GM19468 (cell line): Measurements from ENCODE around the gene NDFIP1.

Source experiments
- ATAC-seq: cut with Tn5 transposase; IDR thresholded peaks from one replicate; pipeline ENCODE4 v1.9.1; 2021; ENCODE audit warnings: mild to moderate bottlenecking, moderate library complexity, moderate number of reproducible peaks; ENCODE audit not compliant: unreplicated experiment; ENCODE audit errors: extremely low read depth

Gene NDFIP1

DNA sequence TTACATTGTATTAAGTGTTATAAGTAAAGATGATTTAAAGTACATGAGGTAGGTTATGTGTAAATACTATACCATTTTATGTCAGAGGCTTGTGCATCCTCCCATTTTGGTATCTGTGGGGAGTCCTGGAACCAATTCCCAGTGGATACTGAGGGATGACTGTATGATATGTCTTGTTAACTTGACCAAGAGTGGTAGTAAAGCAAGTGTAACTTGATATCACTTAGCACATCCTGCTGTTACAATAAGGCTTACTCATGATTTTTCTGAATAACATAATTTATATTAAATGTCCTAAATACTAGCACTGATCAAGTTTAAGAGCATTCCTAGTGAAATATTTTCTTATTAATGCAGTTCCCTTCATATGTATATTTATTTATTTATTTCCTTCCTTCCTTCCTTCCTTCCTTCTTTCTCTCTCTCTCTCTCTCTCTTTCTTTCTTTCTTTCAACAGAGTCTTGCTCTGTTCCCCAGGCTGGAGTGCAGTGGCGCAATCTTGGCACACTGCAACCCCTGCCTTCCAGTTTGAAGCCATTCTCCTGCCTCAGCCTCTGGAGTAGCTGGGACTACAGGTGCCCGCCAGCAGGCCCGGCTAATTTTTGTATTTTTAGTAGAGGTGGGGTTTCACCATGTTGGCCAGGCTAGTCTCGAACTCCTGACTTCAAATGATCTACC lies 7.5 kb downstream of the NDFIP1 start:
- no peak for ATAC-seq

DNA sequence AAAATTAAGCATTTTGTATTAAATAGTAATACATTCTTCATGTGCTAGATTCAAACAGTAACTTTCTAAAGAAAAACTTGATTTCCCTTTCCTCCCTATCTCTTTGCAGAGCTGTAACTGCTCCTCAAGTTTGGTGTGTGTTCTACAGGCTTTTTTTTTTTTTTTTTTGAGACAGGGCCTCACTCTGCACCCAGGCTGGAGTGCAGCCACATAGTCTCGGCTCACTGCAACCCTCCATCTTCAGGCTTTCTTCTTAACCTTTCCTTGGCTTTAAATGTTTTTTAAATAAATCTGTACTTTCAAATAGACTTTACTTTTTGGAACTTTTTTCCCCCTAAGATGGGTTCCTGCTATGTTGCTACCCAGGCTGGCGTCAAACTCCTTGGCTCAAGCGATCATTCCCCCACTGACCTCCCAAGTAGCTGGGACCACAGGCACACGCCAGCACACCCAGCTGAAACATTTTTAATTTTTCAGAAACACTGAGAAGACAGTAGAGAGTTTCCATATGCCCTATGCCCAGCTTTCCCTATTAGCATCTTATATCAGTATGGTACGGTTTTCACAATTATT lies 9.1 kb downstream of the NDFIP1 start:
- ATAC-seq, result no peak

DNA sequence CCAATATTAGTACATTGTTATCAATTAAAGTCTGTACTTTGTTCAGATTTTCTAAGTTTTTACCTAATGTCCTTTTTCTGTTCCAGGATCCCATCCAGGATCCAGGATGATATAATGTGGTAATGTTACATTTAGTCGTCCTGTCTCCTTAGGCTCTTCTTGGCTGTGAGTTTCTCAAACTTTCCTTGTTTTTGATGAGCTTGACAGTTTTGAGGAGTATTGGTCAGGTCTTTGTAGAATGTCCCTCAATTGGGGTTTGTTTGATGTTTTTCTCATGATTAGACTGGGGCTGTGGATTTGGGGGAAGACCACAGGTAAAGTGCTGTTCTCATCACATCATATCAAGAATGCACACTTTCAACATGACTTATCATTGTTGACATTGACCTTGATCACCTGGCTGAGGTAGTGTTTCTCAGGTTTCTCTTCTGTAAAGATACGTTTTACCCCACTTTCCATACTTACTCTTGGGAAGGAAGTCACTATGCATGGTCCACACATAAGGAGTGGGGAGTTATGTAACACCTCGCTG lies 9.6 kb downstream of the NDFIP1 start:
- no peak for ATAC-seq

DNA sequence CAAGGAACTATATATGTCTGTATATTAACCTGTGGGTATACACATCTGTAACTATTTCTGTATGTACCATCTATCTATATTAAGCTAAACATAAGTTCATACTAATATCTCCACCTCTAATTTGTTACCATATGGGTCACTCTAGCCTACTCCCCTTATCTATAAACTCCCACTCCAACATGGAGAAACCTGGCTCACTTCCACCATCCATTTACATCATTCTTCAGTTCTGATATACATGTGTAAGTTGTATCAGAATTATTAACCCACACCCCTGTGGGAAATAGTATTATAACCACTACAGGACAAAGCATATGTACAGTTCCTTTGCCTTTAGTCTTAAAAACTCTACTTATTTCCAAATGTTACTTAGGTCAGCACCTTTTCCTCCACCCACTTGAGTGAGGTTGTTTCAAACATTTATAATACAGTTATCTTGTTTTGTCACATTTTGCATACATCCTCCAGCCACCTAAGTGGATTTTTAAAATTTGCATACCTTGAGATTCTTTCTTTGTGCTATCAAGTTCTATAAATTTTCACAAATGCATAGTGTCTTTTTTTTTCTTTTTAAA lies 10.6 kb downstream of the NDFIP1 start:
- no peak for ATAC-seq

DNA sequence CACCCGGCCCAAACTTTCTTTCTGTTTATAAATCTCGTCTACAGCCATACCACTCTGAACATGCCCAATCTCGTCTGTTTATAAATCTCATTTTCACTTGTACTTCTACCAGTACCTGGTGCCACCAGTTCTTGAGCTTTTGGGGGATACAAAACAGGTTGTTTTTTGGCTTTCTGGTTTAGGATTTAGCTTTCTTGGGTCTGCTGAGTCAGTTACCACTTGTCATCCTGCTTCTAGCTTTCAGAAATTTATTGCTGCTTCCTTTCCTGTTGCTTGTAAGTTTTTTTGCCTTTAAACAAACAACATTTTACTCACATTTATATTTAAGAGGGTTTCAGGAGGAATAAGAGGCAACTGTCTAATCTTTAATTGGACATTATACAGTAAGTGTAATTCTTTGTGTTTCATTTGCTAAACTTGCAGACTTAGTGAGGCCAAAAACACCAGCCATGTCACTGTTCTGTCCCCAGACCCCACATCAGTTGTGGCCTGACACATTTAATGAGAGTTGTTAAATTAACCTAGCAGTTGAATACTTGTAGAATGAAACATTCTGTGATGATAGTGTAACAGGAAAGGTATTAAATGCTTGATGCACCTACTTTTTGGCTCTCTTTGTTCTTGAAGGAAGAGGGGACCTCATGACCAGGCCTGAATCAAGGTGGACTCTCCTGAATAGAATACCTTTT lies 11.8 kb downstream of the NDFIP1 start:
- no peak for ATAC-seq

DNA sequence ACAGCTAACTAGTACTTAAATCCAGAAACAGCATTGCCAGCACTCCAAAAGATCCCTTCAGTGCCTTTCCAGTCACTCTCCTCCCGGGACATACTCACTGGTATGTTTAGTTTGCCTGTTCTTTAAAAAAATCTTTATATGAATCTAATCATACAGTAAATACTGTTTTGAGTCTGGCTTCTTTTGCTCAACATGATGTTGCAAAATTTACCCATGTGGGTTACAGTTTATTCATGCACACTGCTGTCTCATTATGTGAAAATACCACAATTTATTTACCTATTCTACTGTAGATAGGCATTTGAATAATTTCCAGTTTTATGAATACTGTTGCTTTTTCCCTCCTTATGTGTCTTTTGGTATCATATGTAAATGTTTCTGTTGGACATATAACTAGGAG lies 13.5 kb downstream of the NDFIP1 start:
- ATAC-seq, result no peak

DNA sequence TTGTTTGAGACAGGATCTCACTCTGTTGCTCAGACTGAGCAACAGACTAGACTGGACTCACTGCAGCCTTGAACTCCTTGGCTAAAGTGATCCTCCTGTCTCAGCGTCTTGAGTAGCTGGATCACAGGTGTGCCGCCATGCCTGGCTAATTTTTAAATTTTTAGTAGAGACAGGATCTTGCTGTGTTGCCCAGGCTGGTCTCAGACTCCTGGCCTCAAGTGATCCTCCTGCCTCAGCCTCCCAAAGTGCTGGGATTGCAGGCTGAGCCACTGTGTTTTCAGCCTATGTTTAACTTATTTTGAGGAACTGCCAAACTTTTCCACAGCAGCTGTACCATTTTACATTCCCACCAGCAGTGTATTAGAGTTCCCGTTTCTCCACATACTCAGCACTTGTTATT lies 16.8 kb downstream of the NDFIP1 start:
- ATAC-seq, result no peak

DNA sequence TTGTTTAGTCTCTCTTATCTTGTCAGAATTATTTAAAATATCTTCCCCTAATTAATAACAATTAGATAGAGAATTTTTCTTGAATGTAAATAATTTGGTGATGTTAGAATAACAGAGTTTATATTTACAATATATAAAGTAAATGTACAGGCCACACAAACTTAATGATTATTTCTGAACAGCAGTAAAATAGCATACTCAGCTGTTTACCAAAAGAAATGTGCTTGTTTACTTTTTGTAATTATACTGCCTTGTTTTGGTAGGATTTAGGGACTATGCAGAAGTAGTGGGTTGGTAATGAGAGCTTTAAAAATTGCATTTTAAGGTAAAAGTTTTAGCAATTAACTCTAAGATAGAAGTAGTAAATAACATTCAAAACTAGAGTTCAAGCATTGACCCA lies 17.4 kb downstream of the NDFIP1 start:
- ATAC-seq, result no peak

DNA sequence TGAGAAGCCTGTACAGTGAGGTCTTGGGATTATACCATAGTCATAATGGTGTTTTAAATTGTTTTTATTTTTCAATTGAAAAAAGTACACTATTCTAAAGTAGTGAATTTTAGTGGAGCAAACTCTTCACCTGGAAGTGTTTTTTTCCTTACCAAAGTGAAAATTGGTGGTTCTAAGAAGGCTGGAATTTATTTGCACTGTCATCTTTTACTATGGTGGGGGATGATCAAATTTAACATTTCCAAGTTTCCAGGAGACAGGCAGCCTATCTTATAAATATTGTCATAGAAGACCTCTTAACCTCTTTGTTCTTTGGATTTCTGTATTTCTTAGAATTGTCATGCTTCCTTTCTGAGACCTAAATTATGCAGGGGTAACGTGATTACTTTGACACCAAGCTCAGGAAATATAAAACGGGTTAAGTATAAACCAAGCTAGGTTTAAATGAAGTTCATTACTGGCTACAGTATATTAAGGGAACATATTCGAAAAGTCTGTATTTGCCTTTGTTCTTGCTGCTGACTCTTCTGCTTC lies 20.2 kb downstream of the NDFIP1 start:
- ATAC-seq, result no peak

DNA sequence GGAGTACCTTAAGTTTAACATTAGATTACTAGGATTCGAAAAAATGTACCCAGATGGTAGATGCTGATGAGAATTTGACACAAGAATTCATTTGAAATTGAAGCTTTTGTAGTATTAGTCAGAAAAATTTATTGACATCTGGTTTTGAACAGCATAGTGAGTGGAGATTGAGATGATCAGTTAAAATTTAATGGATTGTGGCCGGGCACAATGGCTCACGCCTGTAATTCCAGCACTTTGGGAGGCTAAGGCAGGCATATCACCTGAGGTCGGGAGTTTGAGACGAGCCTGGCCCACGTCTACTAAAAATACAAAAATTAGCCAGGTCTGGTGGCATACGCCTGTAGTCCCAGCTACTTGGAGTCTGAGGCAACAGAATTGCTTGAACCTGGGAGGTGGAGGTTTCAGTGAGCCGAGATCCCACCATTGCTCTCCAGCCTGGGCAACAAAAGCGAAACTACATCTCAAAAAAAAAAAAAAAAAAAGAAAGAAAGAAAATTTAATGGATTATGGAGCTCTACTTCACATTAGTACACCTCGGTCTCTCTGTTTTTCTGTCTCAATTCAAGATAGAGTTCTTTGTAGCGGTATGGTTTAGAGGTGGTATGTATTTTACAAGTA lies 21.0 kb downstream of the NDFIP1 start:
- ATAC-seq, result no peak

DNA sequence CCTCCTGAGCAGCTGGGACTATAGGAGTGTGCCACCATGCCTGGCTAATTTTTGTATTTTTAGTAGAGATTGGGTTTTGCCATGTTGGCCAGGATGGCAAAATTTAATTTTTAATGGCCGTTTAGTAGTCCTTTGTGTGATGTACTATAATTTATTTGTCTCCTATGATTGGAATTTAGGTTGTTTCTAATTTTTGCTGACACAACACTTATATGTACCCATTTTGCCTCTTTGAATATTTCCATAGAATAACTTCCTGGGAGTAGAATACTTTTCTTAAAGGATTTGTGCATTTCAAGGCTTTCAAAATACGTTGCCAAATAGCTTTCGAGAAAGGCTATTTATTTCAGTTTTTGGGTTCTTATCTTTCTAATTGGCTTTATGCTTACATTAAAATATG lies 22.8 kb downstream of the NDFIP1 start:
- ATAC-seq, result no peak

DNA sequence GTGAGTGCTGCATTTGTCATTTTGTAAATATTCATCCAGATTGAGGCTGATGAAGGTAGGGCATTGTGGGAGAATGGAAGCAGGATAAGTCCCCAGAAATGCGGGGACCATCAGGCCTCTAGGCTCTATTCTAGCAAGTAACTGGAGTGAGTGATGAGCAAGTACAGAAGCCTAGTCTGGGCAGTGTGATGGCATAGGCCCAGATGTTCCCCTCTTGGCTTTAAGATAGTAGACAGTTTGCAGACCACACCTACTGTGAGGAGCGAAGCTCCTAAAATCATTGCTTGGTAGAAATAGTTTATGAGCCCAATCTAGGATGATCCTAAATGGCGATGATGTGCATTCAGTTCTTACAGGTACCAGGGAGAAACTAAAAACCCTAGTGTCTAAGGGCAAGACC lies 24.3 kb downstream of the NDFIP1 start:
- no peak for ATAC-seq

DNA sequence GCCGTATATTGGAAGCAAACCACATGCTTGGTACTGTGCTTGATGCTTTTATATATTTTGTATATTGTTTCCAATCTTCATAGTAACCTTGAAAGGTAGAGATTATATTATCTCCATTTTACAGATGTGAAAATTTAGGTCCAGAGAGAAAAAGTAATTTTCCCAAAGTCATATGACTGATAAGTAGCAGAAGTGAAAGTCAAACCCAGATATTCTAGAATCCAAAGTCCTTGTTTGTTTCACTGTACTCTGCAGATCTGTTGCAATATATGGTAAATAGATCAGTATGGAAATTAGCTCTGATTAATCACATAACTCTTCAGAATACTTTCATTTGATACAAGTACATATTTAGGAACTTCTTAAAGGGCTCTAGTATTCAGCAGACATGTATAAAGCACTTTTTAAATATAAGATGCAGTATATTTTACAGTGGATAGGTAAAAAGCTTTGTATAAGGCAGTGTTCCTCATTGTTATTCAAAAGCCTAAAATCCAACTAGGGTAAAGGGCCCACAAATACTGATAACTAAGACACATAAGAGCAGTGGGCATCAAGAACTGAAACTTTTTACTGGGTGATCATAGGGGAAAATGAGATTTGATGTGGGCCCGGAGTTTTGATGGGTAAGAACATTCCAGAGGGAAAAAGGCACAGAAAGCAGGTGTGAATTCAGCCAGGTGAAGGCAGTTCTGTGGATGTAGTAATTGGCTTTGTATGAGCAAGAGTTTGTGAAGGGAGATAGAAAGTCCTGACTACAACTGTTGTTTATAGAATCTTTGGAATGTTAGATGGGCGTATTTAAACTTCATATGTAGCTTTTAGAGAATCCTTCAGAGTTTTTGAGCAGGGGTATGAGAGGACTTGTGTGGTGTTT lies 25.0 kb downstream of the NDFIP1 start:
- no peak for ATAC-seq

DNA sequence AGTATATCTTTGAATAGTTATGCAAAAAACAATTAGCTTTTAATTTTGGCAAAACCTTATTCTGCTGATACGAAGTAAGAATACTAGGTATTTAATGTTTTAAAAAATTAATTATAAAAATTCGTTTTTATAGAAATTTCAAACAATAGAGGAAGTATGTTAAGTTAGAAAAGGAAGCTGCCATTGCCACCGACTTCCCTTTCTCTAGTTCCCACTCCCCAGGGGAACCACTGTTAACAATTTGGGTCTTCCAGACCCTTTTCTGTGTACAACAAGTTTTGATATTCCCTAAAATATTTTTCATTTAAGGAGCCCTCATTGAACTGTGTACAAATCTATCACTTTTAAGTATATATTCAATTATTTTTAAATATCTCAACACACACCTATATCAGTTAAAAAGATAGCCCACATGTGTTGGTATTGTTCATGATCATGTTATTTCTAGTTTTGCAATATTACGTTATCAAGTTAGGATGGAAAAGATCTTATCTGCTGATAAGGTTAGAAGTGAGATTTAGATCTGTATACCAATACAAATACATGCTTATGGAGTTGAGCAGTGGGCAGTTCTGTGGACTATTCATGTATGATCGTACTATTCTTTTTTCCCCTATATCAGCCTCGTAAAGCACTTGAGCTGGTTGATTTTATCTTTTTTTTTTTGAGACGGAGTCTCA lies 25.9 kb downstream of the NDFIP1 start:
- no peak for ATAC-seq

DNA sequence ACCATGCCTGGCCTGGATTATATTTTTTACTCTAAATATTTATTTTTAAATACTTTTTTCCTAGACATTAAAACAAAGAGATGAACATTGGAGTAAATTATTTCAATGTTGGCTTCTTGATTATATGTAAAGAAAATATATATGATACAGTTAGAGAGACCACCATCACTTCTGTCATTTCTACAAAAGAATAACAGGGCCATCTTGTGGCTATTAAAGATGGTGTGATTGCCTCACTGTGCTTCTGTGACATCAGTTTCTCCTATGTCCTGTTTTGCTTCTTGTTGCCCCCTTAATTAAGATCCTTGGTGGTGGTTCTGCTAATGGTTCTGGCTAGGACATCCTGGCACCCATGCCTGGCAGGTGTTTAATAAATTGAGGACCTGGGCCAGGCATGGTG lies 32.9 kb downstream of the NDFIP1 start:
- no peak for ATAC-seq

DNA sequence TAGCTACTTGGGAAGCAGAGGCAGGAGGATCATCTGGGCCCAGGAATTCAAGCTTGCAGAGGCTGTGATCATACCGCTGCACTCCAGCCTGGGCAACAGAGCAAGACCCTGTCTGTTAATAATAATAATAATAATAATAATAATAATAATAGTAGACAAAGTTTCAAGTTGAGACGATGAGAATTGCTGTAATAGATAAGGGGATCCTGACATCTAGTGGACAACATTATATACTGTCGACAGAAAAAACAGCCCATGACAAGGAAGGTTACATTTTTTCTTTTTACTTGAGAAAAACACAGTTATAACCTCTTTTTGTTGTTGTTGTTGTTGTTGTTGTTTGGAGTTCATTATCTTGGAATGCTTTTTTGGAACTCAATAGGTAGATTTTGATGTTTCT lies 35.3 kb downstream of the NDFIP1 start:
- ATAC-seq, result no peak

DNA sequence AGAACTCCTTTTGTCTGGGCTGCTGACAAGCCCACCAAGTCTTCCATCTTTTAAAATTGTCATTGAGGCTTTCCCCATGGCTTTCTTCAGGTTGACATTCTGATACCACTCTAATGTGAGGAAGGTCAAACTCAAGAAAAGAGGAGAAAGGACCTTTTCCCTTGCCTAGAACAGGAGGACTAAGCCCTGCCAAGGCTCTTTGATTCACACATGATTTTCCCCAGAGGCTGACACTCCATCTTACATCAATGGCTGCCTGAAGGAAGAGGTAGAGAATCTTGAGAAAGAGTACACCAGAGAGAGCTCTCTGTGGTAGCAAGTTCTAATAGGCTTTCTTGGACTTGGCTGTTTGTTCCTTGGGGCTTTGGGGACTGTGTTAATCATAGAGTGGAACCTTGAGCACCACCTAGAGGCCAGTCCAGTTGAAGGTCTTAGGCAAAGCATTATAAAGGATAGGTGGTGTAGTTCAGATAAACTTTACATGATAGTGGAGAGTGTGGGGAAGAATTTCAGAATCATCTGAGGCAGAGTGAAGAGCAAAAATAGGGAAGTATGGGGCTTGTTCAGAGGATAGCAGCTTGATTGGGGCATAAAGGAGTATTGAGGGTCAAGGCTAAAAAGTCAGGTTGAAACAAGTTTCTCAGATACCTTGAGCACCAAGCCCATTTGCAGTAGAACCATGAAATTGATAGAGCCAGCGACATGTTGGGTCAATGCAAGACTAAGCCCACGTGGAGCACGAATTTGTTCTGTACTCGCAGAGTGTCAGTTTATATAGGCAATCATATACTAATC lies 36.7 kb downstream of the NDFIP1 start:
- ATAC-seq, result peak; percentile 68

DNA sequence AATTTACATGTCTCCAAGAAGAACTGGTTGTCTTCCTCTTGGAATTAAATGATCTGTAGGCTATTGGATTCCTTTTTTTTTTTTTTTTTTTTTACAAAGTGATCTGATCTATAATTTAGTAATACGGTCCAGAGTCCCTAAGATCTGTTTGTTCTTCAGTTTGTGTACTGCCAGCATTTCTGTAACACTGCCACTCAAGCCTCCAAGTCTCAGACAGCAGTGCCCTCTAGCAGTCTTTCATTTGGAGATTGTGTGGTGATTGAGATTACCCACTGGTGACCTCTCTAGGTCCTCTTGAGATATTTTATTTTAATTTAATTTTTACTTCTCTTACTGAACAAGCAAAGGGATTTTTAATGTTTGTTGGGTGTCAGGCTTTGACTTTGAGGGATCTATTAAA lies 40.8 kb downstream of the NDFIP1 start:
- no peak for ATAC-seq
